Right lung (tissue), 5 donors: Measurements from ENCODE around the gene GTF3C1. TPM values are rescaled to one million over a fixed set of nuclear protein-coding genes. Genes with fewer than 3 reads are reported as not detected.
"Not testable (repeated sequence)": the region's sequence is repeated elsewhere in the genome, so short reads cannot be mapped to it uniquely, and the experiment has no call there.

Source experiments
- DNase-seq, 2 donors: peaks; one replicate each; pipeline ENCODE4 v3.0.0-alpha.2; 2013
- polyA plus RNA-seq, 5 donors: library from polyadenylated mRNA; unstranded; fragments of 120-200 nt; gene quantifications; one replicate each; pipeline versions ENCODE4 v1.2.1 to v1.2.3, GENCODE V29; 2013; ENCODE audit warnings: inconsistent platforms in 1 of 5, low replicate concordance in 1 of 5; ENCODE audit not compliant: insufficient read length in 5 of 5, insufficient read depth in 1 of 5

The GTF3C1 gene
- polyA plus RNA-seq, 5 donors: 73.5 to 112 (median 85.6) TPM

GRCh38 chr16:27446721-27447120 is 103.0 kb downstream of the GTF3C1 start:
- no peak for DNase-seq

- DNase-seq: no peak
Observed at GRCh38 chr16:27445502-27446175, 104.1 kb downstream of the GTF3C1 start.

- DNase-seq: no peak
Observed at GRCh38 chr16:27444470-27444869, 105.2 kb downstream of the GTF3C1 start.

GRCh38 chr16:27444015-27444414 is 105.7 kb downstream of the GTF3C1 start:
- DNase-seq: no peak

- DNase-seq: no peak
Observed at GRCh38 chr16:27441998-27442397, 107.7 kb downstream of the GTF3C1 start.

- no peak for DNase-seq
Observed at GRCh38 chr16:27441276-27441675, 108.4 kb downstream of the GTF3C1 start.

- DNase-seq: no peak
Observed at GRCh38 chr16:27439271-27440018, 110.3 kb downstream of the GTF3C1 start.

GRCh38 chr16:27437946-27438345 is 111.8 kb downstream of the GTF3C1 start:
- DNase-seq: no peak

- DNase-seq: no peak
Observed at GRCh38 chr16:27436921-27437650, 112.6 kb downstream of the GTF3C1 start.

GRCh38 chr16:27436065-27436464 is 113.6 kb downstream of the GTF3C1 start:
- DNase-seq: no peak

GRCh38 chr16:27435146-27435545 is 114.6 kb downstream of the GTF3C1 start:
- not testable (repeated sequence) for DNase-seq

GRCh38 chr16:27434141-27435051 is 115.3 kb downstream of the GTF3C1 start:
- DNase-seq: no peak

GRCh38 chr16:27433636-27434035 is 116.1 kb downstream of the GTF3C1 start:
- no peak for DNase-seq

- not testable (repeated sequence) for DNase-seq
Observed at GRCh38 chr16:27433191-27433590, 116.5 kb downstream of the GTF3C1 start.

GRCh38 chr16:27432558-27432957 is 117.2 kb downstream of the GTF3C1 start:
- no peak for DNase-seq

- DNase-seq: no peak
Observed at GRCh38 chr16:27431773-27432532, 117.8 kb downstream of the GTF3C1 start.

GRCh38 chr16:27430923-27431484 is 118.7 kb downstream of the GTF3C1 start:
- no peak for DNase-seq

GRCh38 chr16:27430512-27430911 is 119.2 kb downstream of the GTF3C1 start:
- no peak for DNase-seq

- no peak for DNase-seq
Observed at GRCh38 chr16:27429981-27430441, 119.7 kb downstream of the GTF3C1 start.

GRCh38 chr16:27429330-27429871 is 120.3 kb downstream of the GTF3C1 start:
- DNase-seq: no peak
